HCT116 (cell line): ENCODE data around the gene PBX1. TPM values are rescaled to one million over a fixed set of nuclear protein-coding genes. Genes with fewer than 3 reads are reported as not detected.
A peak's percentile ranks its signal among the peaks of the same experiment; 100 is the strongest.

Experiments used
- ATAC-seq: fragments of 200-7000 bp; cut with Tn5 transposase; 2 replicates; pipeline ENCODE4 v1.9.1; 2020; ENCODE audit warnings: mild to moderate bottlenecking, moderate library complexity
- BruUV-seq: library from RNA; stranded (reverse); fragments of 400-500 nt; replicated peaks from 2 replicates; lab custom pipeline; 2021; lab: Mats Ljungman, UMichigan
- CTCF ChIA-PET: fragments of 300-600 bp; sonication (Branson Sonifier 250); formaldehyde crosslinking; loops from one replicate; lab custom pipeline; 2021; ENCODE audit warnings: antibody characterized with exemption; lab: Charles Lee
- POLR2A ChIA-PET: fragments of 300-600, 350-600 bp; sonication (Branson Sonifier 250); formaldehyde crosslinking; loops from one replicate; lab custom pipeline; 2021; ENCODE audit warnings: antibody characterized with exemption; lab: Charles Lee
- RAD21 ChIA-PET, 2 experiments: fragments of 300-600 bp; sonication (Branson Sonifier 250); formaldehyde crosslinking; loops; one replicate each; lab custom pipeline; 2023; ENCODE audit warnings: low total read pairs in 2 of 2; ENCODE audit not compliant: uncharacterized antibody in 2 of 2, unreplicated experiment in 2 of 2, low non-redundant PET in 1 of 2; lab: Charles Lee
- DNase-seq: peaks from one replicate; pipeline ENCODE4 v3.0.0-alpha.2; 2010; ENCODE audit warnings: low read depth, low spot score
- H2AFZ ChIP-seq: fragments of 200-600 bp; shearing (Covaris generic), sonication (generic); 2 replicates; pipeline ENCODE4 v1.6.1; 2017; ENCODE audit warnings: low read depth, mixed run types, mixed read lengths, antibody characterized with exemption, low read length; ENCODE audit not compliant: poor library complexity, severe bottlenecking
- H3K27ac ChIP-seq: 2 replicates; pipeline ENCODE4 v1.5.1; 2012; ENCODE audit warnings: low read depth, low read length
- H3K27me3 ChIP-seq: fragments of 200-600 bp; sonication (generic); 2 replicates; pipeline ENCODE4 v1.6.1; 2016; ENCODE audit warnings: mixed run types, low read length, mixed read lengths; ENCODE audit not compliant: insufficient read depth
- H3K36me3 ChIP-seq, 2 experiments: fragments of 200-500 bp in 1 of 2; fragments of 200-600 bp in 1 of 2; sonication (Bioruptor generic) in 1 of 2; sonication (generic) in 1 of 2; 2 replicates each; pipeline versions ENCODE4 v1.5.1 to v1.6.1; 2014 to 2016; ENCODE audit warnings: low read length in 2 of 2, inconsistent platforms in 1 of 2, mixed read lengths in 1 of 2, mixed run types in 1 of 2; ENCODE audit not compliant: insufficient read depth in 2 of 2, control insufficient read depth in 1 of 2
- H3K4me1 ChIP-seq, 2 experiments: fragments of 200-600 bp in 1 of 2; sonication (generic) in 1 of 2; 2 replicates each; pipeline versions ENCODE4 v1.5.1 to v1.6.1; 2012 to 2017; ENCODE audit warnings: low read length in 2 of 2, inconsistent platforms in 1 of 2, mild to moderate bottlenecking in 1 of 2, mixed read lengths in 1 of 2, mixed run types in 1 of 2, moderate library complexity in 1 of 2; ENCODE audit not compliant: insufficient read depth in 2 of 2, control insufficient read depth in 1 of 2
- H3K4me2 ChIP-seq: fragments of 200-600 bp; sonication (generic); 2 replicates; pipeline ENCODE4 v1.6.1; 2017; ENCODE audit warnings: mixed run types, low read length, mixed read lengths
- H3K4me3 ChIP-seq, 2 experiments: fragments of 200-600 bp in 1 of 2; sonication (generic) in 1 of 2; replicated peaks in 1 of 2; 2 replicates each; pipeline ENCODE4 v1.5.1; 2011 to 2016; ENCODE audit warnings: low read length in 2 of 2, control low read depth in 1 of 2, low read depth in 1 of 2, mild to moderate bottlenecking in 1 of 2, mixed read lengths in 1 of 2, mixed run types in 1 of 2
- H3K79me2 ChIP-seq: fragments of 200-600 bp; sonication (generic); 2 replicates; pipeline ENCODE4 v1.6.1; 2017; ENCODE audit warnings: mild to moderate bottlenecking, mixed run types, low read length, moderate library complexity, mixed read lengths; ENCODE audit not compliant: insufficient read depth
- H3K9ac ChIP-seq: fragments of 200-600 bp; sonication (generic); 2 replicates; pipeline ENCODE4 v1.6.1; 2016; ENCODE audit warnings: low read length, mixed read lengths
- H3K9me2 ChIP-seq: fragments of 200-600 bp; sonication (generic), shearing (Covaris generic); 2 replicates; pipeline ENCODE4 v1.6.1; 2017; ENCODE audit warnings: mixed run types, mild to moderate bottlenecking, moderate library complexity; ENCODE audit not compliant: insufficient read depth
- H3K9me3 ChIP-seq, 2 experiments: fragments of 200-500 bp in 1 of 2; fragments of 200-600 bp in 1 of 2; sonication (Bioruptor generic) in 1 of 2; sonication (generic) in 1 of 2; 2 replicates each; pipeline ENCODE4 v1.6.1; 2014 to 2017; ENCODE audit warnings: low read length in 2 of 2, mixed read lengths in 2 of 2, inconsistent platforms in 1 of 2, low read depth in 1 of 2, mild to moderate bottlenecking in 1 of 2, mixed run types in 1 of 2, moderate library complexity in 1 of 2; ENCODE audit not compliant: control insufficient read depth in 1 of 2, insufficient read depth in 1 of 2
- H4K20me1 ChIP-seq: fragments of 200-600 bp; sonication (generic), shearing (Covaris generic); 2 replicates; pipeline ENCODE4 v1.6.1; 2017; ENCODE audit warnings: mixed run types, mild to moderate bottlenecking, moderate library complexity; ENCODE audit not compliant: insufficient read depth
- CBX3 ChIP-seq: IDR thresholded peaks from 2 replicates; pipeline ENCODE4 v1.6.1; 2012; ENCODE audit warnings: low read depth
- CEBPB ChIP-seq: IDR thresholded peaks from 2 replicates; pipeline ENCODE4 v1.6.1; 2012; ENCODE audit warnings: low read depth
- EGR1 ChIP-seq: IDR thresholded peaks from 2 replicates; pipeline ENCODE4 v1.6.1; 2012; ENCODE audit warnings: low read depth
- ELF1 ChIP-seq: IDR thresholded peaks from 2 replicates; pipeline ENCODE4 v1.6.1; 2012; ENCODE audit warnings: low read depth, borderline replicate concordance
- EZH2 ChIP-seq: fragments of 200-600 bp; sonication (generic); IDR thresholded peaks from 2 replicates; pipeline ENCODE4 v1.6.1; 2017; ENCODE audit warnings: antibody characterized with exemption, mixed run types
- EZH2phosphoT487 ChIP-seq: fragments of 200-600 bp; IDR thresholded peaks from 2 replicates; pipeline ENCODE4 v1.6.1; 2018; ENCODE audit warnings: antibody characterized with exemption, borderline replicate concordance
- FOSL1 ChIP-seq: IDR thresholded peaks from 2 replicates; pipeline ENCODE4 v1.6.1; 2012; ENCODE audit warnings: low read depth
- JUND ChIP-seq: IDR thresholded peaks from 2 replicates; pipeline ENCODE4 v1.6.1; 2012
- MAX ChIP-seq: IDR thresholded peaks from 2 replicates; pipeline ENCODE4 v1.6.1; 2012
- POLR2A ChIP-seq: IDR thresholded peaks from 2 replicates; pipeline ENCODE4 v1.7.0; 2011; ENCODE audit warnings: borderline replicate concordance; ENCODE audit not compliant: insufficient read depth, insufficient read length; ENCODE audit errors: extremely low read depth
- POLR2AphosphoS5 ChIP-seq: IDR thresholded peaks from 2 replicates; pipeline ENCODE4 v1.6.1; 2011; ENCODE audit warnings: mild to moderate bottlenecking, low read depth, low read length, moderate library complexity
- RAD21 ChIP-seq: IDR thresholded peaks from 2 replicates; pipeline ENCODE4 v1.6.1; 2012; ENCODE audit warnings: low read depth, mild to moderate bottlenecking
- SIN3A ChIP-seq: IDR thresholded peaks from 2 replicates; pipeline ENCODE4 v1.6.1; 2012; ENCODE audit warnings: low read depth
- SP1 ChIP-seq: IDR thresholded peaks from 2 replicates; pipeline ENCODE4 v1.6.1; 2012; ENCODE audit warnings: low read depth
- SRF ChIP-seq: IDR thresholded peaks from 2 replicates; pipeline ENCODE4 v1.6.1; 2012; ENCODE audit warnings: low read depth
- TCF7L2 ChIP-seq: IDR thresholded peaks from 2 replicates; pipeline ENCODE4 v1.7.0; 2011; ENCODE audit warnings: borderline replicate concordance, inconsistent platforms; ENCODE audit not compliant: insufficient read depth, insufficient read length; ENCODE audit errors: extremely low read depth
- YY1 ChIP-seq: IDR thresholded peaks from 2 replicates; pipeline ENCODE4 v1.6.1; 2011; ENCODE audit warnings: low read length, low read depth, moderate library complexity, mild to moderate bottlenecking; ENCODE audit not compliant: insufficient replicate concordance; ENCODE audit errors: extremely low read depth
- ZBTB33 ChIP-seq: IDR thresholded peaks from 2 replicates; pipeline ENCODE4 v1.6.1; 2011; ENCODE audit warnings: mild to moderate bottlenecking, low read length, moderate library complexity; ENCODE audit not compliant: insufficient replicate concordance; ENCODE audit errors: extremely low read depth
- ZFX ChIP-seq: fragments of 450-650 bp; IDR thresholded peaks from 2 replicates; pipeline ENCODE4 v1.6.1; 2017
- ZNF274 ChIP-seq: fragments of 200-500 bp; sonication (Bioruptor generic); IDR thresholded peaks from 2 replicates; pipeline ENCODE4 v1.6.1; 2014; ENCODE audit warnings: mild to moderate bottlenecking, low read depth, low read length, inconsistent platforms
- intact Hi-C: fragments of 100-400 bp; cut with micrococcal nuclease; formaldehyde crosslinking; loops from 2 replicates; pipeline ENCODE4 v1.10.0; 2022
- total RNA-seq: library from RNA; stranded (reverse); gene quantifications from one replicate; pipeline ENCODE4 v1.2.1, GENCODE V29; 2021; ENCODE audit not compliant: unreplicated experiment
- TF ChIP-seq, protein P1 (sequence below): IDR thresholded peaks from 2 replicates; pipeline ENCODE4 v1.6.1; 2012
- TF ChIP-seq, protein P2 (sequence below), 3 experiments: fragments of 200-600 bp in 1 of 3; sonication (generic) in 1 of 3; IDR thresholded peaks in 2 of 3; conservative IDR thresholded peaks in 1 of 3; 2 replicates each; pipeline ENCODE4 v1.5.1; 2012 to 2017; ENCODE audit warnings: low read depth in 2 of 3, low read length in 2 of 3, antibody characterized with exemption in 1 of 3, borderline replicate concordance in 1 of 3, control low read depth in 1 of 3, mild to moderate bottlenecking in 1 of 3, mixed read lengths in 1 of 3, mixed run types in 1 of 3, moderate library complexity in 1 of 3; ENCODE audit not compliant: insufficient read depth in 1 of 3

Gene PBX1
- total RNA-seq, 1 experiment from 2014 or later: 29.6 TPM

DNA sequence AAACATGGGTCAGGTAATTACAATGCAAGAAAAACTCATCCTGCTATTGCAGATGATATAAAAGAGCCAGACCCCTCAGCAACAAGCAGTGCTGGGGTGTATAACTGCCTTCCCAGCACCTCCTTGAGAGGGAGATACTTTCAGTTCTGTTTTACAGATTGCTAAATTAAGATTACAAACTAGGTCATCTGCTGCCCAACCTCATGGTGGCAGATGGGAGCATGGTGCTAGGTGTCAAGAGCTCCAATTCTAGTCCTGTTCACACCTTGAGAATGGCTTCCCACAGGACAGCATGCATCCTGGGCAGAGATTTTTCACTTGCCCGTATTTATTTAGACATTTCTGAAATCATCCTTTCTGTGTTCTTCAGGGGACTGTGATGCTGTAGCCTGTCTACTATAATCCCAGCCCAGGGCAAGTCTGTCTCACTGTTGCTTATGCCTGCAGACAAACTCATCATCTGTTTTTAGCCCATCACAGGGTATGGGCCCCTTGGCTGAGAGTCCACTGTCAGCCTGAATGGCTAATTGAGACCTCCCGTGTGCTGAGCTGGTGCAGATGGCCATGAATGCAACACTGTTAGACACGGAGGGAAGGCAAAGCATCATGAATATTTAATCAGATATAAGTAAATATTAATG lies 40.2 kb upstream of the PBX1 start:
- Histone ChIP-seq H3K9ac (no peak overlapping the region), H4K20me1 (no peaks in the 10 kb centered on the region), H3K36me3 (no peaks in the 10 kb centered on the region), H3K4me3 (no peak overlapping the region), H3K9me2 (no peaks in the 10 kb centered on the region), H3K4me1 (no peaks in the 10 kb centered on the region), H3K27me3 (no peaks in the 10 kb centered on the region), H2AFZ (no peak overlapping the region), H3K4me2 (no peak overlapping the region), H3K79me2 (no peaks in the 10 kb centered on the region), H3K9me3 (no peaks in the 10 kb centered on the region), H3K27ac (no peak overlapping the region)
- no peak for TF ChIP-seq POLR2A
- no peak for TF ChIP-seq TCF7L2
- TF ChIP-seq ZFX: no peak
- TF ChIP-seq ZNF274: no peak
- TF ChIP-seq FOSL1: no peak
- 0 out of 2 replicates have a peak, but pooled peaks have one; percentile 16 for TF ChIP-seq CBX3
- TF ChIP-seq YY1: no peak
- TF ChIP-seq POLR2AphosphoS5: no peak
- TF ChIP-seq, protein P1, sequence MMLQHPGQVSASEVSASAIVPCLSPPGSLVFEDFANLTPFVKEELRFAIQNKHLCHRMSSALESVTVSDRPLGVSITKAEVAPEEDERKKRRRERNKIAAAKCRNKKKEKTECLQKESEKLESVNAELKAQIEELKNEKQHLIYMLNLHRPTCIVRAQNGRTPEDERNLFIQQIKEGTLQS: no peak
- no peak for TF ChIP-seq ZBTB33
- no peak for TF ChIP-seq ELF1
- TF ChIP-seq EGR1: no peak
- no peak for TF ChIP-seq SP1
- TF ChIP-seq CEBPB: no peak
- TF ChIP-seq RAD21: 0 out of 2 replicates have a peak, but pooled peaks have one; percentile 26
- TF ChIP-seq EZH2: no peak
- TF ChIP-seq SIN3A: no peak
- TF ChIP-seq EZH2phosphoT487: no peak
- TF ChIP-seq, protein P2, sequence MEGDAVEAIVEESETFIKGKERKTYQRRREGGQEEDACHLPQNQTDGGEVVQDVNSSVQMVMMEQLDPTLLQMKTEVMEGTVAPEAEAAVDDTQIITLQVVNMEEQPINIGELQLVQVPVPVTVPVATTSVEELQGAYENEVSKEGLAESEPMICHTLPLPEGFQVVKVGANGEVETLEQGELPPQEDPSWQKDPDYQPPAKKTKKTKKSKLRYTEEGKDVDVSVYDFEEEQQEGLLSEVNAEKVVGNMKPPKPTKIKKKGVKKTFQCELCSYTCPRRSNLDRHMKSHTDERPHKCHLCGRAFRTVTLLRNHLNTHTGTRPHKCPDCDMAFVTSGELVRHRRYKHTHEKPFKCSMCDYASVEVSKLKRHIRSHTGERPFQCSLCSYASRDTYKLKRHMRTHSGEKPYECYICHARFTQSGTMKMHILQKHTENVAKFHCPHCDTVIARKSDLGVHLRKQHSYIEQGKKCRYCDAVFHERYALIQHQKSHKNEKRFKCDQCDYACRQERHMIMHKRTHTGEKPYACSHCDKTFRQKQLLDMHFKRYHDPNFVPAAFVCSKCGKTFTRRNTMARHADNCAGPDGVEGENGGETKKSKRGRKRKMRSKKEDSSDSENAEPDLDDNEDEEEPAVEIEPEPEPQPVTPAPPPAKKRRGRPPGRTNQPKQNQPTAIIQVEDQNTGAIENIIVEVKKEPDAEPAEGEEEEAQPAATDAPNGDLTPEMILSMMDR (IDR thresholded peaks at IDR 0.05 in 2 of 3, conservative IDR thresholded peaks at IDR 0.05 in 1 of 3; ENCODE audit: borderline replicate concordance in 1 of 3, insufficient read depth in 1 of 3, low read depth in 2 of 3, low read length in 2 of 3): peak in 1 of 3 experiments; percentile 9; a peak in 1 of 6 replicates
- TF ChIP-seq JUND: no peak
- peak; percentile 61; the same call in 1 of the 2 replicates for TF ChIP-seq MAX
- no peak for TF ChIP-seq SRF
- ChIA-PET RAD21 (no interaction called here), CTCF (no interaction called here), POLR2A (no interaction called here)
- no peak for DNase-seq
- BruUV-seq: no TSS peak
- ATAC-seq: peak; percentile 20; the same call in 1 of the 2 replicates
- intact Hi-C loops: loop anchor here (5.0 to 10.0 kb wide), 2 partner anchors 98 to 344 kb away; no protein-coding TSS in a partner anchor
